Fibroblast of skin of right biceps (primary cell): ENCODE results near the gene SPAG5.
"Not testable (repeated sequence)": the region's sequence is repeated elsewhere in the genome, so short reads cannot be mapped to it uniquely, and the experiment has no call there.

ENCODE experiments used
- DNase-seq: peaks from one replicate; pipeline ENCODE4 v3.0.0-alpha.2; 2013

Gene SPAG5

GRCh38 chr17:28599311-28600184, 723 bp upstream of the SPAG5 start:
- DNase-seq: peak; percentile 94

GRCh38 chr17:28598389-28598788, 436 bp downstream of the SPAG5 start:
- DNase-seq: no peak

GRCh38 chr17:28597606-28598383, 1.0 kb downstream of the SPAG5 start:
- no peak for DNase-seq

DNA sequence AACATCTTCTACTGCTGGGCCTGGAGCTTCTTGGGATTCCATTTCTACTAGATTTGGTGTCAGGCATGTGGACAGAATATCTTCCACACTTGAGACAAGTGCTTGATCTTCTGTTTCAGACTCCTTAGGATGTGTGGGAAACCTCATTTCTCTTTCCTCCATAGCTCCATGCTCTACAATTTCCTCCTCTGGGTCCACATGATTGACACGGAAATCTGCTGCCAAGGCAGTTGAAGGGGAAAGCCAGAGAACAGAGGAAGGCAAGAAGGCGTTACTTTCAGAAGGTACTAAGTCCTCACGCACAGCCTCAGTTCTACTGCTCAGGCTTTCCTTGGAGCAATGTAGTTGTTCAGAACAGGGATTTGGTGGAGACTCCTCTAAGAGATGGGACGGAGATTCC, 6.6 kb downstream of the SPAG5 start:
- DNase-seq: no peak

DNA sequence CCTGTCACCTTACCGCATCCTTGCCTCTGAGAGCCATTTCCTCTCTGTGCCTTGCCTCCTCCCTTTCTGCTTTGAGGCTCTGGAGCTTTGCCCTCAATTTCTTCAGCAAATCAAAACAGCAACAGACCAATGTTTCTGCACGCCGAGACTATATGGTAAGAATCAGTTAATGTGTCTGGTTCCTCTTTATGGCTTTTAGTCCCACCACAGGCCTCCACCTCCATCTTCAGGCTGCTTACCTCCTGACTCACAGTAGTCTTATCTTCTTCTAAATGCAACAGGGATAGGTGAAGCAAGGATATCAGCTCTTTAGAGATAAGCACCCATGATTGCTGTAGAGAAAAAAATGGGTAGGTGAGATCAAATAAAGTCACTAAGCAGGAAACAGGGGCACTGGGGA, 13.0 kb downstream of the SPAG5 start:
- no peak for DNase-seq

DNA sequence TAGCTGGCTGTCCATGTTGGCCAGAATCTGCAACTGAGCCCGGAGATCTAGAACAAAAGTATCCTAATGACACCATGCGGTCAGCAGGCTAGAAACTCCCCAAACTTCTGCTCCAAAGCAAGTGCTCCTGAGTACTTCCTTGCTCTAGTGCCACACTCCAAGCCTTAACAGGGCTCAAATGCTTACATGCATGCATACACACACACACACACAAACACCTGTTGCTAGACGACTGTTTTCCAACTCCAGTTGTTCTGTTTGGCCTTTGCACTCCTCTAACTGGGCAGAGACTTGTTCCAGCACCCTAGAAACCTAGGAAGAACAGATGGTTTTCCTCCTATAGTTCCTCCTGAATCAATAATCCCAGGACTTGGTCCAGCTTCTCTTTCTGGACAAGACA, 14.4 kb downstream of the SPAG5 start:
- DNase-seq: no peak

GRCh38 chr17:28582513-28582912, 16.3 kb downstream of the SPAG5 start:
- no peak for DNase-seq

DNA sequence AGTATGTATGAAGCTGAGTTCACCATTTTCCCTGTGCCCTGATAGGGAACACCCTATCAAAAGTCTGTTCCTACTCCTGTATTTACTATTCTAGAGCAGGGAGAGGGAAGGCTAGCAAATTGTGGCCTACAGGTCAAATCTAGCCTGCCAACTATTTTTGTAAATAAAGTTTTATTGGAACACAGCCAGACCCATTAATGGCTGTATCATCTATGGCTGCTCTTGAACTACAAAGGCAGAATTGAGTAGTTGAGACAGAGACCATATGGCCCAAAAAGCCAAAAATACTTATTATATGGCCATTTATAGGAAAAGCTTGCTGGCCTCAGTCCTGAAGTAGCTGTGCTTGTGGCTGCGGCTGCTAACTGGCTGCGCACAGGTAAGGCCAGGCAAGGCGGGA, 17.9 kb downstream of the SPAG5 start:
- no peak for DNase-seq

GRCh38 chr17:28579526-28579925, 19.3 kb downstream of the SPAG5 start:
- DNase-seq: no peak

- DNase-seq: no peak
Measured at GRCh38 chr17:28578246-28579195, 20.3 kb downstream of the SPAG5 start.

DNA sequence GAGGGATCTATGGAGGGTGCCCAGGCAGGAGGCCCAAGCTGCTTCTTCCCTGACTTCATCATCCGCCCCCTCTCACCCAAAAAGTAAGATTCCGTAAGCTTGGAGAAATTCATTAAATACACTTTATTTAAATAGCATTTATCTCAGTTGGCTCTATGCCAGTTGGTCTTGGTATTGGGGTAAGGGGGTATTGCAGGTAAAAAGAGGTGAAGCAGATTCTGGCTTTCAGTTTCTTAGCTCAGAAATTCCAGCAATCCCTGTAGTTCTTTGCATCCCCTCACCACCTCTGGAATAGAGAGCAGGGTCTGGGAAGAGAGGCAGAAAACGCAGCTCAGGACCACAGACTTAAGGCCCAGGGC, 21.4 kb downstream of the SPAG5 start:
- no peak for DNase-seq

GRCh38 chr17:28576758-28577465, 21.9 kb downstream of the SPAG5 start, which contains the start of gene ALDOC:
TSS of gene ALDOC (minus strand) at chr17:28576895. CDS start at chr17:28575532, 1,363 bp downstream.
- DNase-seq: peak; percentile 92

- DNase-seq: not testable (repeated sequence)
Measured at GRCh38 chr17:28576016-28576415, 22.8 kb downstream of the SPAG5 start.

GRCh38 chr17:28575126-28575795, 23.6 kb downstream of the SPAG5 start:
- DNase-seq: no peak

GRCh38 chr17:28574526-28574925, 24.3 kb downstream of the SPAG5 start:
- no peak for DNase-seq

DNA sequence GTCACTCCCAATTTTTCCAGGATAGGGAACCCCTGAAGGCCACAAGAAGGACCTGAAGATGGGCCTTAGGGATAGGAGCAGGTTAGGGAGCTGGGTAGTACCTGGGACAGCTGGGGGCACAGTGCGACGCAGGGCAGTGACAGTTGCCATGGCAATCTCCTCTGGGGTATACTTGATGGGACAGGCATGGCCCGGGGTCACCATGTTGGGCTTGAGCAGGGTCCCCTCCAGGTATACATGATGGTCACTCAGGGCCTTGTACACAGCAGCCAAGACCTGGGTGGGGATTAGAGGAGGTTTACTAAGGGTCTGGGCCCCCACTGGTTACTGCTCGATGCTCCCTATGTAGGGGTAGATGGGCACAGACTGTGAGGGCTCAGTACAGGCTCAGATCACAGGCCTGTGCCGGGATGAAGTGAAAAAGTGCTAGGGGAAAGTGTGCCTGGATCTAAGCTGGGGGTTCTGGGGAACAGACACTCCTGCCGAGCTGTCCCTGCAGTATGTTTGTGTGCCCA, 24.8 kb downstream of the SPAG5 start:
- DNase-seq: no peak

- DNase-seq: no peak
Measured at GRCh38 chr17:28573521-28573920, 25.3 kb downstream of the SPAG5 start.

DNA sequence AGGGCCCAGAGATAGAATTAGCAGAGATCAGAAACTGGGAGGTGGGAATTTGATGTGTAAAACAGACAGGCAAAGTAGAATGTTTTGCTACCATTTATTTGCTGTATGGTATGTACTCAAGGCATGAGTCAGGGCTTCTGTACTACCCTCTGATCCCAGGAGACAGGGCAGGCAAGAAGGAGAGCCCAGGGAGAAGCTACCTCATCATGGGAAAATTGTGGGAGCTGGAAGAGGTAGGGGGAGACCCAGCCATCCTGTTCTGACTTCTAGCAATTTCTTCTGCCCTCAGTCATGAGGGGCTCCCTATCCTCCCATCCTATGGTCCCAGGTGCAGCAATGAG, 25.8 kb downstream of the SPAG5 start:
- DNase-seq: no peak

DNA sequence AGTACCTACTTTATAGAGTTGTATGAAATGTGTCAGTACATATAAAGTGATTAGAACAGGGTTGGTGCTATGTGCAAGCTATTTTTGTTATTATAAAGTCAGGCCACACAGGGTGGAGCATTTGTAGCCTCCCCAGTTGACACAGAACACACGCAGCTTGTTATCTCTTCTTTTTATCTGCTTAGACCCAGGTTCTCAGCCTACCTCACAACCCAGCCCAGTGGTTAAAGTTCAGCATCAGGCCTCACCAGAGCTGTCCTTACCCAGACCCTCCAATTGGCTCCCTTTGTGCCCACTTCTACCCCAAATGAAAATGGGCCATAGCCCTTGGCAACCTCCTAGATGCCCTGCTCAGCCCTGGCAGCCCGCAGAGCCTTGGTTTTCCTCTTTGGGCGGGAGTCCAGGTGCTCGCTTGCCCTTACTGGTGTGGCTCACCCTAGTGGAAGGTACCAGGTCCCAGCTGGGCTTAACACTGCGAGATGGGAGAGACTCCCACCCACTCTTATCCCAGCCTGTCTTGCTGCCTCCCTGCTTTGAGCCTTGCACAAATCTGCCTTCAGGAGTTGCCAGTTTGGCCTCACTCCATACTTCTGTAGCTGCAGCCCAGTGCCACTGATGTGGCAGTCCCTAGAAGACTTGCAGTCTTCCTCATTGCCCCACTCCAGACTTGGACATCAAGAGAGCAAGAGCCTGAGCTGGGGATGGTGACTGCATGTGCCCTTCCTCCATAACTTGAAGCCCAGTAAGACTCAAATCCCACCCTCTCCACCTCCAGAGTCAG, 26.4 kb downstream of the SPAG5 start:
- DNase-seq: no peak

- DNase-seq: peak; percentile 91
Measured at GRCh38 chr17:28571361-28572122, 27.3 kb downstream of the SPAG5 start, which contains the start of gene PIGS. TSS of gene PIGS (minus strand) at chr17:28571524. CDS start at chr17:28571496, 28 bp downstream.
